ENCODE results near the gene GSK3B.

GRCh38 chr3:120052225-120052624, 42.0 kb downstream of the GSK3B start:
- no peak for TF ChIP-seq BHLHE40 (IDR thresholded peaks at IDR 0.05; ENCODE audit: borderline replicate concordance)
- TF ChIP-seq ARNT (IDR thresholded peaks at IDR 0.05) = no peak
- TF ChIP-seq LEF1 (IDR thresholded peaks at IDR 0.05; ENCODE audit: borderline replicate concordance) = no peak
- TF ChIP-seq HDGF (IDR thresholded peaks at IDR 0.05; ENCODE audit: borderline replicate concordance) = no peak
- no peak for TF ChIP-seq SP1 (IDR thresholded peaks at IDR 0.05)
- TF ChIP-seq ZNF384 (IDR thresholded peaks at IDR 0.05) = no peak
- no peak for TF ChIP-seq SUZ12 (IDR thresholded peaks at IDR 0.05)
- TF ChIP-seq FOXK2 (IDR thresholded peaks at IDR 0.05) = no peak
- TF ChIP-seq CTBP1 (IDR thresholded peaks at IDR 0.05; ENCODE audit: borderline replicate concordance) = no peak
- TF ChIP-seq L3MBTL2 (conservative IDR thresholded peaks at IDR 0.05) = no peak

Data from HEK293T (cell line).